OCI-M2 (cell line): ENCODE results near the gene IER5L.
"Not testable (repeated sequence)": the region's sequence is repeated elsewhere in the genome, so short reads cannot be mapped to it uniquely, and the experiment has no call there.

Experiments used
- DNase-seq: peaks from one replicate; lab custom pipeline; 2025; ENCODE audit not compliant: unreplicated experiment; lab: John Stamatoyannopoulos, UW

The IER5L gene

DNA sequence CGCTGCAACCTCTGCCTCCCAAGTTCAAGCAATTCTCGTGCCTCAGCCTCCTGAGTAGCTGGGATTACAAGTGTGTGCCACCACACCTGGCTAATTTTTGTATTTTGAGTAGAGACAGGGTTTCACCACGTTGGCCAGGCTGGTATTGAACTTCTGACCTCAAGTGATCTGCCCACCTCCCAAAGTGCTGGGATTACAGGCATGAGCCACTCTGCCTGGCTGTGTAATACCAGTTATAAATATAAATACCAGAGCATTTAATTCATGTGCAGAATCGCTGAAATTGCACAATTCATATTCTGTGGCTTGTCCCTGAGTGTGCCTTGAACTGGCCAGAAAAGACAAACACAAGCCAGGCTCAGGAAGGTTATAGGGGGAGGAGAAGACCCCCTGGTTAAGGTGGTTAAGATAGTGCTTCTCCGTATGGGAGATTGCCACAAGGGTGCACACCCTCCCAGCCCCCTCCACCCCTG is 14.8 kb downstream of the IER5L start:
- DNase-seq, result not testable (repeated sequence)

- no peak for DNase-seq
Observed at GRCh38 chr9:129162497-129163197, 15.4 kb downstream of the IER5L start.

DNA sequence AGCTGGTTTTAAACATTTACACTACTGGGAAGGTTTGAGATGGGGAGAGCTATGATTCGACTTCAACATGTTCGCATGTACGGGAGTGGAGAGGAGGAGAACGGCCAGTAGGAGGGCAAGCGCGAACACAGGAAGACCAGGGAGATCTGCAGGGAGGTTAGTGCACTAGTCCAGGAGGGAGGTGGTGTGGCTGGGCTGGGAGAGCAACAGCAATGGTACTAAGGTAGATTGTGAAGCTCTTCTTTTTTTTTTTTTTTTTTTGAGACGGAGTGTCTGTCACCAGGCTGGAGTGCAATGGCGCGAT is 16.6 kb downstream of the IER5L start:
- no peak for DNase-seq

- no peak for DNase-seq
Observed at GRCh38 chr9:129160712-129161533, 17.1 kb downstream of the IER5L start.

DNA sequence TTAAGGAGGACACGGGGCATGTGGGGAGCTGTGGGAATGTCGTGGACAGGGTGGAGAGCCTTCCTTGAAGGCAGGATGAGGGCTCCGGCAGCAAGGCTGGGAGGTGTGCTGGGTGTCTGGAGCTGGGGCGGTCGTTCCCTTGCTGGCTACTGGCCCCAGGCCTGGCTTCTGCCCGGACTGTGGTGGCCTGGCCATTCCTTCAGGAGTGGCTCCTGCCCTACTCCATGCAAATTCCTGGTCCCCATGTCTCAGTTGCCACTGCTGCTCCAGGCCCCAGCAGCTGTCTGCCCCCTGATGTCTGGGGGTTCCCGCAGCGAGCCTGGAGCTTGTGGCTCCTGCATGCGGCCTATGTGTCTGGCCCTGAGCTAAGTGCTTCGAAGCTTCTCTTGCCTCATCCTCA is 21.9 kb downstream of the IER5L start:
- DNase-seq, result no peak

- no peak for DNase-seq
Observed at GRCh38 chr9:129154866-129155477, 23.1 kb downstream of the IER5L start.

DNA sequence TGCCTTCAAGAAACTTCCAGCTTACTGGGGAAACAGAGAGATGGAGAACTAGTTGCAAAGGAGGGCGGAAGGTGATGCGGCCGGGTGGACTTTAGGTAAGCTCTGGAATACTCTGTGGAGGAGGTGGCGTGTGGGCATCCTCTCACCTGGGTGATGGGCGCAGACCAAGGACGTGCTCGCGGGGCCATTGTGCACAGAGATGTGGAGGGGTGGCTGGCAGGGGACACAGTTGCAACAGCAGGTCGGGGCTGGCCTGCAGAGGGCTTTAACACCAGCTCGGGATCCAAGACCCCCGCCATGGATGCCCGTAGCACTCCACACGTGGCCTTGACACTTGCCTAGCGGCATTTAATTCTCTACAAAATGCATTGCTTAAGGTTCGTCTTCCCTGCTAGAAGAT is 26.6 kb downstream of the IER5L start:
- no peak for DNase-seq

DNA sequence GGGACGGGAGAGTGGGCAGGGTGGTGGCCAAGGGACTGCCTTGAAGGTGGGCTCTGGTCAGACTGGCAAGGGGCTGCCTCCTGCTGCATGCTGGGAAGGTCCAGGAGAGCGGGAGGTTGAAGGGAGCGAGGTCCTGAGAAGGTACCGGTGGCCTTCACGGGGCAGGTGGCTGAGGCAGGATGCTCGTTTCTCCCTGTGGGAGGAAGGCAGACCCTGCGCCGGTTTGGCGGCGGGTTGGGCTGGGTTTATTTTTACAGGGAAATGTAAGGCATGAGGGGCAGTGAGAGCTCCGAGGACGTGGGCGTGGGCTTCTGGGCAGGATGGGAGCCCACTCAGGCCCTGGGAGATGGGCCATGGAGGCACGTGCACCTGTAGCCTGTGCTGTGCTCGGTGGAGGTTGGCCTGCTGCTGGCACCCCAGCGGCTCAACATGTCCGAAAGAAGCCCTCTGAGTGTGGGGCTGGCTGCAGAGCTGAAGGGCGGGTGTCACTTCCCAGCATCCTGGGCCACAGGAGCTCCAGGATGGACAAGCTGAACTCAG is 27.3 kb downstream of the IER5L start:
- no peak for DNase-seq

DNA sequence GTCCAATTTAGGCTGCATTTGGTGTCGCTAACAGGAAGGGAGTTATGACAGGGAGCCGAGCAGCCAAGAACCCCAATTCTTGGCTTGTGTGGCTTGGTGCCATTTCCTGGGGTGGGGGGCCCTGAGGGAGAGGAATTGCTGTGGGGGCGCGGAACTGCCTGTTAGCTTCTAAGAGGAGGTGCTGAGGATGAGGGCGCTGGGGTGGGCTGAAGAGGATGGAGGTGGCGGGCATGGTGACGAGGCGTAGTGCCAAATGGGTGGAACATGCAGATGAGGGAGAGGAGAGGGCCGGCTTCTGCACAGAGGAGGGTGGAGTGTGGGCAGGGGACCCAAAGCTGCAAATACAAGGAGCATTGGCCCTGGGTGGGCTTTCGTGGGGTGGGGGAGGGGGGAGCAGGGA is 27.9 kb downstream of the IER5L start:
- DNase-seq, result no peak

GRCh38 chr9:129149442-129149841 is 28.6 kb downstream of the IER5L start:
- DNase-seq, result no peak

DNA sequence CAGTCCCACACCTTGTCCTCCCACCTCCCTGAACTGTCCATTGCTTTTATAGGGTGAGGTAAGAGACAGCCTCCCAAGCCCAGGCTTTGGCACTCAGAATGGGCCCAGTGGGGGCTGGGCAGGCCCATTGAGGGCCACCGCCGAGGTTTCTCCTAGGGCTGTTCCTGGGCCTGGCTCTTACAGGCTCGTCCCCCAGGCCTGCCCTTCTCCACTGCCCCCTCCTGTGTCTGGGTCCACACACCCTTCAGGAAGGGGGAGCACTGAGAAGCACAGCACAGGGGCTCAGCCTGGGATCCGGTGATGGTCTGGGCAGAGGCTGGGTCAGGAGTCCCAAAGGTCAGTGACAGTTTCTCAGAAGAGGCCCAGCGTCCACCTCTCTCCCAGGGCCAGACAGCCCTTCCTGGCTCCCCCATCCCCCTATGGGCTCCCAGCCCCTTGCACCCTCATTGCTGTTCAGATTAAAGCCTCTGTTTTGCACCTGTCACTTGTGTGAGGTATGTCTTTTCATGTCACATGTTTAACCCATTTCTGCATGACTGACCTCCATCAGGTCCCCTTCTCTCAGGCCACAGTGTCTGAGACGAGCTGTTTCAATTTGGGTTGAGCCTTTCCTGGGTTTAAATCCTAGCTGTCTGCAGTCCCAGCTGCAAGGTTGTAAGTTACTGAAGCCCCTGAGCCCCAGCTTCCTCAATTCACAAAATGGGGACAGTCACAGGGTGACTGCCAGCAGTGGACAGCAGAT is 29.4 kb downstream of the IER5L start:
- DNase-seq, result no peak

DNA sequence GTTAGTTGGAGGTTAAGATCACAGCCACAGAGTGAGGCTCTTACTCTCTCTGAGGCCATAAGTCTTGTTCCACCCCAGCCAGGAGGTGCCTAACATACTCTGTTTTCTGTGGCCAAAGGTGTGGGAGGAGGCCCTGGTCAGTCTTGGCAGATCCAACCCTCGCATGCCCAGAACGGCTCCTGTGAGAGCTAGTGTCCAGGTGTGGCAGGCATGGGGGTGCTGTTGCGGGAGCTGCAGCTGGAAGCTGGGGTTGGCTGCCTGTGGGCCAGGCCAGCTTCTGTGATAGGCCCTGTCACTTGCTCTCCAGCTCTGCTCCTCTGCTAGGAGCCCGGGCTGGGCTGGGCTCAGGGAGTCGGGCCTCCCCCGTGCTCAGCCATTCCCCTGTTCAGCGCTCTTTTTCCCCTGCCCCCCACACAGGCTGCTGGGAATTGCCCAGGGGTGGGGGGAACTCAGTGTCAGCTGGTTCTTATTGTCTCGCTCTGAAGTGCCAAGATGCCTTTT is 31.6 kb downstream of the IER5L start:
- DNase-seq, result no peak

GRCh38 chr9:129145841-129146292 is 32.2 kb downstream of the IER5L start:
- DNase-seq, result no peak

GRCh38 chr9:129145316-129145715 is 32.7 kb downstream of the IER5L start:
- DNase-seq, result no peak

GRCh38 chr9:129143031-129143927 is 34.8 kb downstream of the IER5L start:
- DNase-seq, result no peak

DNA sequence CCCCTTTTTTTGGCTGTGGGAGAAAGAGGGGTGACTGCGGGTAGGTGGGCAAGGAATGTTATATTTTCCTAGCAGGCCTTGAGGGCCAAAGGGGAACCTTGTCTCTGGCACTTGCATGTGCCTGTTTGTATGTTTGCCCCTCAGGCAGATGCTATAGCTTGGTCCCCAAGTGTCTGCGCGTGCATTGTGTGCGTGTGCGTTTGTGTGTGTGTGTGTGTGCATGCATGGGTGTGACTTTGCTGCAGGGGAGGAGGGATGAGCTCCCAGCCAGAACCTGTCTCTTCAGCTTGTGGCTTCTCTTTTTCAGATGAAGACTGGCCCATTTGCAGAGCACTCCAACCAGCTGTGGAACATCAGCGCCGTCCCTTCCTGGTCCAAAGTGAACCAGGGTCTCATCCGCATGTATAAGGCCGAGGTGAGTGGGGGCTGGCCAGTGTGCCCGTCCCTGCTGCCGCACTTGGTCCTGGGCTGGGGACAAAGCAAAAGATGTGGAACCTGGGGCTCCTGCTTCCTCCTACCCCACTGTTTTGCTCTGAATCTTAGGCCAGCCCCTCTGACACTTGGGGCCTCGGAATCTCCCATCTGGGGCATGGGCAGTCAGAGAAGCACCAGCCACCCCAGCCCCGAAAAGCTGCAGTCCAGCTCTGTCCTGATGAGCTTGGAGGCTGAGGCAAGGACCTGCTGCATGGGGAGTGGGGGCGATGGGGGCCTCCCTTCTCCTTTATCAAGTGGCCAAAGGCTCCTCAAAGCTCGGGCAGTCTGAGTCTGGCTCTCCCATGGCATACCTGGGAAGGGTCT is 35.7 kb downstream of the IER5L start:
- DNase-seq, result no peak

DNA sequence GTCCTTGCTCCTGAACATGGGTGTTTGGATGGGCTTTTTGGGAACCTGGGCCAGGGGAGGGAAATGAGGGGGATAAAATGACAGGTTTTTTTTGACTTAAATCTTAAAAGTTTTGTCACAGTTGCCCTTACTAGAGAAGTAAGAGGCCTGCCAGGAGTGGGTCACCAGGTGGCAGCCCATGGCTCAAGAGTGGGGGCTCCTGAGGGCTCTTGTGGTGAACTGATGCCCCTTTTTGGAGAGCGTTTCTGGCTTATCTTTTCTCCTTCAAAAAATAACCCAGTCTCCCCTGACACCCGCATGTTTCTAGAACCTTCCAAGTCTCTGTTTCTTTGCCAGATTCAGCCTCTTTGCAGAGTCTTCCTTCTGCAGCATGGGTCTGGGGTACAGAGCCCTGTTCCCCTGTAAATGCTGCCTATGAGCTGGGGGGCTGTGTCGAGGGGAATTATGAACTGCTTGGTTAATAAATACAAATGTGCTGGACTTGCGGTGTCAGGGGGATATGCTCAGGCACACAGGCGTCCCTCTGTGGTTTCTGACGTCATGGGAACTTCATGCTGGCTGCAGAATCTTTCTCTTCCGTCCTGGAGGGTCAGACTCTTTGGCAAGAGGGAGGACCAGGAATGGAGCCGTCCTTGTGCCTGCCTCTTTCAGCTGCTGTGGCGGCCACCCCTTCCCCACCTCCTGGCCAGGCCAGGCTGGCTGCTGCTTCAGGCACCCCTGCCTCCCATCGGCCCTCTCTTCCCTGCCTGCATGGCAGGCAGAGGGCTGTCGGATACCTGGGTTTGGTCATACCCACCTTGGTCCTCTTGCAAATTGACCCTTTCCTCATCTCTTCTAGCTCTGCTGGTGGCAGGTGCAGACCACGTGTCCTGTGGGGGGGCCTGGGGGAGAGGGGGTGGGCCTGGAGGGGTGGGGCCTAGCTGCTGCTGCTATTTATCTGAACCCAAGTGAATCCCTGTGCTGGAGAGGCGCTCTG is 36.7 kb downstream of the IER5L start:
- no peak for DNase-seq
